ENCODE measurements around the gene ZNF287. TPM values are rescaled to one million over a fixed set of nuclear protein-coding genes. Genes with fewer than 3 reads are reported as not detected.

ZNF287 gene
- total and polyA plus RNA-seq, 10 of the 15 experiments (the other 5 are each of a cell fraction or from before 2014, with no cell fraction given), result 1.9 to 15.5 (median 4.0) TPM

DNA sequence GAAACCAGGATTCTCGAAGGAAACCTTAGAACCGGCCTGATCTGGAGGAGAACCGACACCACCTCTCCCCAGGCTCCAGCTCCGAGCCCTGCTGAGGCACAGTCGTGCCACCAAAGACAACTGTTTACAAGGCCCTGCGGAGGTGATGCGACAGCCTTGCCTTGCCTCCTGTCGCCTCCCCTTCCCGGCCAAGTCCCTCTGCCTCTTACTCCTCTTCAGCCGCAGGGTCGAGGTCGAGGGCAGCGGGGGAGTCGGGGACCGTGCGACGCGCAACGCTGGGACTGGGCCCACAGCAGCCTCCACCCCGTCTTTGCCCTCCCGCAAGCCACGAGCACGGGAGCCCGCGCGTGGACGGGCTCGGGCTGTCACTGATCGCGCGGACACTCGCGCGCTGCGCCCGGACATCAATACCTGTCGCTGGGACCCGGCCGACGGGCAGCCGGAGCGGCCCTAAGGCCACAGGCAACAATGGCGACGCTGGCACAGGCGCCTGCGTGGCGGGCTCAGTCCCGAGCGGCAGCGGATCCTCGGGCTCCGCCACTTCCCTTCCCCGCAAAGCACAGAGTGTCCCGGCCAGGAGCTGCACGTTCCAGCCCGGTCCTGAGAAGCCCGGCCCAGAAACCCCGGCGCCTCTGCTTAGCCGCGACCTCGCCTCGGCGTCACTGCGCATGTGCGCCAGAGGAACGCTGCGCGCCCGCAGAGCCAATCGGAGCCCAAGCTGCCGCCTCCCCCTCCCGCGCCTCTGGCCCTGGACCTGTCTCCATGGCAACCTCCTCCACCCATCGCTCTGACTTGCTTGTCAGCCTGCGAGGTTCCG is at the start of gene ZNF287 (continued):
- TF ChIP-seq REST (IDR thresholded peaks at IDR 0.05; ENCODE audit: low read depth, low read length) (no peak), MXI1 (IDR thresholded peaks at IDR 0.05; ENCODE audit: low read depth, low read length) (peak; percentile 31; the same call in 1 of the 2 replicates), CBX5 (IDR thresholded peaks at IDR 0.05; ENCODE audit: low read depth) (no peak), PKNOX1 (IDR thresholded peaks at IDR 0.05) (peak; percentile 72; the same call in 1 of the 2 replicates), RB1 (IDR thresholded peaks at IDR 0.05; ENCODE audit: borderline replicate concordance) (no peak), POU2F2 (IDR thresholded peaks at IDR 0.05; ENCODE audit: borderline replicate concordance, low read depth, low read length) (no peak), TCF12 (IDR thresholded peaks at IDR 0.05; ENCODE audit: low read depth, low read length) (no peak), SP1 (IDR thresholded peaks at IDR 0.05; ENCODE audit: low read depth, low read length) (peak; percentile 29), TCF7 (IDR thresholded peaks at IDR 0.05; ENCODE audit: borderline replicate concordance) (no peak), MTA2 (IDR thresholded peaks at IDR 0.05; ENCODE audit: low read depth) (no peak), ZSCAN29 (IDR thresholded peaks at IDR 0.05) (no peak), LARP7 (IDR thresholded peaks at IDR 0.05) (no peak), POLR2A (IDR thresholded peaks at IDR 0.05; ENCODE audit: low read depth, low read length) (peak; percentile 63), EP300 (IDR thresholded peaks at IDR 0.05; ENCODE audit: borderline replicate concordance in 1 of 2, control insufficient read depth in 1 of 2, low read depth in 2 of 2, low read length in 2 of 2) (no peak), NR2C2 (IDR thresholded peaks at IDR 0.05; ENCODE audit: borderline replicate concordance, control insufficient read depth, insufficient read length, low read depth) (no peak), FOXM1 (IDR thresholded peaks at IDR 0.05; ENCODE audit: low read depth, low read length) (no peak)
- TF ChIP-seq, protein P1, sequence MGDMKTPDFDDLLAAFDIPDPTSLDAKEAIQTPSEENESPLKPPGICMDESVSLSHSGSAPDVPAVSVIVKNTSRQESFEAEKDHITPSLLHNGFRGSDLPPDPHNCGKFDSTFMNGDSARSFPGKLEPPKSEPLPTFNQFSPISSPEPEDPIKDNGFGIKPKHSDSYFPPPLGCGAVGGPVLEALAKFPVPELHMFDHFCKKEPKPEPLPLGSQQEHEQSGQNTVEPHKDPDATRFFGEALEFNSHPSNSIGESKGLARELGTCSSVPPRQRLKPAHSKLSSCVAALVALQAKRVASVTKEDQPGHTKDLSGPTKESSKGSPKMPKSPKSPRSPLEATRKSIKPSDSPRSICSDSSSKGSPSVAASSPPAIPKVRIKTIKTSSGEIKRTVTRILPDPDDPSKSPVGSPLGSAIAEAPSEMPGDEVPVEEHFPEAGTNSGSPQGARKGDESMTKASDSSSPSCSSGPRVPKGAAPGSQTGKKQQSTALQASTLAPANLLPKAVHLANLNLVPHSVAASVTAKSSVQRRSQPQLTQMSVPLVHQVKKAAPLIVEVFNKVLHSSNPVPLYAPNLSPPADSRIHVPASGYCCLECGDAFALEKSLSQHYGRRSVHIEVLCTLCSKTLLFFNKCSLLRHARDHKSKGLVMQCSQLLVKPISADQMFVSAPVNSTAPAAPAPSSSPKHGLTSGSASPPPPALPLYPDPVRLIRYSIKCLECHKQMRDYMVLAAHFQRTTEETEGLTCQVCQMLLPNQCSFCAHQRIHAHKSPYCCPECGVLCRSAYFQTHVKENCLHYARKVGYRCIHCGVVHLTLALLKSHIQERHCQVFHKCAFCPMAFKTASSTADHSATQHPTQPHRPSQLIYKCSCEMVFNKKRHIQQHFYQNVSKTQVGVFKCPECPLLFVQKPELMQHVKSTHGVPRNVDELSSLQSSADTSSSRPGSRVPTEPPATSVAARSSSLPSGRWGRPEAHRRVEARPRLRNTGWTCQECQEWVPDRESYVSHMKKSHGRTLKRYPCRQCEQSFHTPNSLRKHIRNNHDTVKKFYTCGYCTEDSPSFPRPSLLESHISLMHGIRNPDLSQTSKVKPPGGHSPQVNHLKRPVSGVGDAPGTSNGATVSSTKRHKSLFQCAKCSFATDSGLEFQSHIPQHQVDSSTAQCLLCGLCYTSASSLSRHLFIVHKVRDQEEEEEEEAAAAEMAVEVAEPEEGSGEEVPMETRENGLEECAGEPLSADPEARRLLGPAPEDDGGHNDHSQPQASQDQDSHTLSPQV (IDR thresholded peaks at IDR 0.05), result no peak

All from GM12878 (cell line).